Left lung (tissue), 10 donors: ENCODE measurements around the gene ARAP1. TPM values are rescaled to one million over a fixed set of nuclear protein-coding genes. Genes with fewer than 3 reads are reported as not detected.
A peak's percentile ranks its signal among the peaks of the same experiment; 100 is the strongest.

Experiments
- ATAC-seq: fragments of 200-7000 bp; cut with Tn5 transposase; one replicate; pipeline ENCODE4 v1.9.1; 2020; ENCODE audit warnings: moderate library complexity
- DNase-seq, 4 donors: peaks; one replicate each; pipeline ENCODE4 v3.0.0-alpha.2; 2013 to 2020
- H3K27ac ChIP-seq, 2 donors: fragments of 200-600 bp; sonication (generic) in 1 of 2; one replicate each; pipeline versions ENCODE4 v1.5.0 to v1.8.0; 2020 to 2021
- H3K27me3 ChIP-seq, 2 donors: fragments of 200-600 bp; sonication (generic) in 1 of 2; one replicate each; pipeline versions ENCODE4 v1.5.0 to v1.8.0; 2020 to 2021
- H3K36me3 ChIP-seq, 2 donors: fragments of 200-600 bp; sonication (generic) in 1 of 2; one replicate each; pipeline versions ENCODE4 v1.5.0 to v1.8.0; 2020 to 2021
- H3K4me1 ChIP-seq, 2 donors: fragments of 200-600 bp; one replicate each; pipeline ENCODE4 v1.8.0; 2021
- H3K4me3 ChIP-seq, 2 donors: fragments of 200-600 bp; sonication (generic) in 1 of 2; one replicate each; pipeline versions ENCODE4 v1.5.0 to v1.8.0; 2020 to 2021; ENCODE audit warnings: mild to moderate bottlenecking in 1 of 2
- H3K9me3 ChIP-seq, 2 donors: fragments of 200-600 bp; sonication (generic) in 1 of 2; one replicate each; pipeline versions ENCODE4 v1.5.0 to v1.8.0; 2020 to 2021
- CTCF ChIP-seq, 2 donors: fragments of 200-600 bp; sonication (generic) in 1 of 2; IDR thresholded peaks; one replicate each; pipeline versions ENCODE4 v1.5.0 to v1.8.0; 2021; ENCODE audit warnings: antibody characterized with exemption in 2 of 2
- intact Hi-C, 2 donors: fragments of 100-400 bp; cut with DNase I; formaldehyde crosslinking; loops; one replicate each; pipeline versions ENCODE4 v1.11.2 to v1.14.2; 2022
- polyA plus RNA-seq, 6 donors: library from polyadenylated mRNA; unstranded; fragments of 120-200 nt; gene quantifications; one replicate each; pipeline ENCODE4 v1.2.1, GENCODE V29; 2013; ENCODE audit not compliant: insufficient read length in 6 of 6
- total RNA-seq, 2 donors: library from RNA; stranded (reverse); fragmentation: NEBNext Ultra II Directional; extraction: Animal tissue kit (Norgen Biotek cat#: 25700); gene quantifications; one replicate each; pipeline ENCODE4 v1.2.1, GENCODE V29; 2021
- donor health status: DM: no; HTN: yes; CAD: no.
- donor health status: DM: no; HTN: no; CAD: no.

The ARAP1 gene
- total and polyA plus RNA-seq, 8 donors: 80.0 to 222 (median 97.7) TPM

- no peak overlapping the region for H3K4me3 ChIP-seq
- H3K36me3 ChIP-seq: peaks cover 0 to 26% of the 10 kb centered on the region in 2 donors
- peak; percentile 21 for ATAC-seq
- no peak for TF ChIP-seq CTCF (IDR thresholded peaks at IDR 0.05)
- peaks cover 4 to 41% of the 10 kb centered on the region in 2 donors for H3K4me1 ChIP-seq
- H3K9me3 ChIP-seq: no peaks in the 10 kb centered on the region
- intact Hi-C loops: no loop called here
- H3K27me3 ChIP-seq: no peaks in the 10 kb centered on the region
- peak in 3 of 4 donors; percentile 70 to 91 (median 78) for DNase-seq
- peak overlapping the region in 1 of 2 donors; percentile 45 for H3K27ac ChIP-seq
Measured at GRCh38 chr11:72758690-72759389, 6.6 kb upstream of the ARAP1 start.

DNA sequence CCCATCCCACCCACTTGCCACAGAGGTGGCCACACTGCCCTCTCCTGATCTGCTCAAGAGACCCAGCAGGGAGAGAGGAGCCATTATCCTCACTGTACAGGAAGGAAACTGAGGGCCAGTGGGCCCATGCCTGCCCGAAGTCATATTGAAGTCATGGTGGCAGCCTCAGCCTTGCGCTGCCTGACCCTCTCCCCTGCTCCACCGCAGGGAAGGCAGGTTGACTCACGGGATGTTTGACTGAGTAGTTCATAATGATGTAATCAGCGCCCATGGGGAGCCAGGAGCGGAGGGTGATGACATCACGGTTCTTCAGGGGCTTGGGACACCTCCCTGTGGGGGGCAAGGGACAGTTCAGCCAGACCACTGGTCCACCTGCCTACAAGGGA is 6.1 kb upstream of the ARAP1 start:
- no peaks in the 10 kb centered on the region for H3K9me3 ChIP-seq
- H3K27me3 ChIP-seq: no peaks in the 10 kb centered on the region
- DNase-seq (no peak), ATAC-seq (no peak)
- TF ChIP-seq CTCF (IDR thresholded peaks at IDR 0.05): no peak
- H3K36me3 ChIP-seq: peaks cover 0 to 26% of the 10 kb centered on the region in 2 donors
- intact Hi-C loops: no loop called here
- H3K4me1 ChIP-seq: peaks cover 4 to 44% of the 10 kb centered on the region in 2 donors
- no peak overlapping the region for H3K4me3 ChIP-seq
- H3K27ac ChIP-seq: no peak overlapping the region

GRCh38 chr11:72755713-72756285 is 3.6 kb upstream of the ARAP1 start:
- Histone ChIP-seq H3K9me3 (no peaks in the 10 kb centered on the region), H3K36me3 (peaks cover 0 to 26% of the 10 kb centered on the region in 2 donors), H3K4me3 (no peak overlapping the region), H3K27ac (no peak overlapping the region), H3K4me1 (peaks cover 15 to 51% of the 10 kb centered on the region in 2 donors), H3K27me3 (no peaks in the 10 kb centered on the region)
- ATAC-seq (no peak), DNase-seq (peak in 1 of 4 donors; percentile 31)
- intact Hi-C loops: no loop called here
- no peak for TF ChIP-seq CTCF (IDR thresholded peaks at IDR 0.05)

- DNase-seq (peak in 1 of 4 donors; percentile 76), ATAC-seq (no peak)
- intact Hi-C loops: no loop called here
- Histone ChIP-seq H3K27me3 (no peaks in the 10 kb centered on the region), H3K9me3 (no peaks in the 10 kb centered on the region), H3K4me1 (peaks cover 17 to 51% of the 10 kb centered on the region in 2 donors), H3K36me3 (peaks cover 0 to 26% of the 10 kb centered on the region in 2 donors), H3K4me3 (no peak overlapping the region), H3K27ac (no peak overlapping the region)
- TF ChIP-seq CTCF (IDR thresholded peaks at IDR 0.05): no peak
Measured at GRCh38 chr11:72754544-72755155, 2.4 kb upstream of the ARAP1 start.

GRCh38 chr11:72754149-72754543 is 1.9 kb upstream of the ARAP1 start:
- DNase-seq: no peak
- H3K4me3 ChIP-seq: no peak overlapping the region
- H3K9me3 ChIP-seq: no peaks in the 10 kb centered on the region
- peaks cover 17 to 47% of the 10 kb centered on the region in 2 donors for H3K4me1 ChIP-seq
- no peak overlapping the region for H3K27ac ChIP-seq
- ATAC-seq: no peak
- intact Hi-C loops: no loop called here
- H3K27me3 ChIP-seq: no peaks in the 10 kb centered on the region
- H3K36me3 ChIP-seq: peaks cover 0 to 26% of the 10 kb centered on the region in 2 donors
- TF ChIP-seq CTCF (IDR thresholded peaks at IDR 0.05): no peak
